Mammary epithelial cell (primary cell): ENCODE results near the gene SEMA5A.

Source experiments
- EZH2 ChIP-seq: IDR thresholded peaks from 2 replicates; pipeline ENCODE4 v1.6.1; 2012; ENCODE audit warnings: low read length, inconsistent platforms, borderline replicate concordance
- TF ChIP-seq, protein P1 (sequence below), 2 donors: IDR thresholded peaks in 1 of 2; conservative IDR thresholded peaks in 1 of 2; 2 replicates each; pipeline ENCODE4 v1.5.1; 2011 to 2012; ENCODE audit warnings: inconsistent platforms in 2 of 2, low read length in 2 of 2, mild to moderate bottlenecking in 2 of 2, control low read depth in 1 of 2, low read depth in 1 of 2; ENCODE audit not compliant: insufficient read depth in 1 of 2; ENCODE audit errors: extremely low read depth in 1 of 2

GRCh38 chr5:9160747-9161146 lies 385.1 kb downstream of the SEMA5A start:
- TF ChIP-seq, protein P1, sequence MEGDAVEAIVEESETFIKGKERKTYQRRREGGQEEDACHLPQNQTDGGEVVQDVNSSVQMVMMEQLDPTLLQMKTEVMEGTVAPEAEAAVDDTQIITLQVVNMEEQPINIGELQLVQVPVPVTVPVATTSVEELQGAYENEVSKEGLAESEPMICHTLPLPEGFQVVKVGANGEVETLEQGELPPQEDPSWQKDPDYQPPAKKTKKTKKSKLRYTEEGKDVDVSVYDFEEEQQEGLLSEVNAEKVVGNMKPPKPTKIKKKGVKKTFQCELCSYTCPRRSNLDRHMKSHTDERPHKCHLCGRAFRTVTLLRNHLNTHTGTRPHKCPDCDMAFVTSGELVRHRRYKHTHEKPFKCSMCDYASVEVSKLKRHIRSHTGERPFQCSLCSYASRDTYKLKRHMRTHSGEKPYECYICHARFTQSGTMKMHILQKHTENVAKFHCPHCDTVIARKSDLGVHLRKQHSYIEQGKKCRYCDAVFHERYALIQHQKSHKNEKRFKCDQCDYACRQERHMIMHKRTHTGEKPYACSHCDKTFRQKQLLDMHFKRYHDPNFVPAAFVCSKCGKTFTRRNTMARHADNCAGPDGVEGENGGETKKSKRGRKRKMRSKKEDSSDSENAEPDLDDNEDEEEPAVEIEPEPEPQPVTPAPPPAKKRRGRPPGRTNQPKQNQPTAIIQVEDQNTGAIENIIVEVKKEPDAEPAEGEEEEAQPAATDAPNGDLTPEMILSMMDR (conservative IDR thresholded peaks at IDR 0.05 in 1 of 2, IDR thresholded peaks at IDR 0.05 in 1 of 2; ENCODE audit: extremely low read depth in 1 of 2, insufficient read depth in 1 of 2, low read depth in 1 of 2, low read length in 2 of 2): no peak
- TF ChIP-seq EZH2: no peak
